Measurements from ENCODE around the gene VMAC. TPM values are rescaled to one million over a fixed set of nuclear protein-coding genes. Genes with fewer than 3 reads are reported as not detected.

Gene VMAC
- total and polyA plus RNA-seq, 2 donors (not counting 3 experiments of a cell fraction or from before 2014, with no cell fraction given), result 4.7 to 6.9 TPM

GRCh38 chr19:5925830-5926427 lies 21.3 kb downstream of the VMAC start:
- no peak overlapping the region for H3K9ac ChIP-seq (replicated peaks; ENCODE audit: extremely low read depth, insufficient read depth, low read length)
- no peaks in the 10 kb centered on the region for H3K4me1 ChIP-seq (ENCODE audit: control insufficient read depth, extremely low read depth, insufficient read depth, low read length)
- H3K36me3 ChIP-seq (ENCODE audit: control insufficient read depth in 2 of 2, extremely low read depth in 1 of 2, insufficient read depth in 2 of 2, low read length in 2 of 2), result peaks cover 9 to 67% of the 10 kb centered on the region in 2 experiments
- BruUV-seq (replicated peaks), result no TSS peak
- ChIA-PET CTCF (no interaction called here), POLR2A (no interaction called here)
- H3K9me3 ChIP-seq (replicated peaks; ENCODE audit: control insufficient read depth, insufficient read depth, low read length), result no peaks in the 10 kb centered on the region
- FAIRE-seq (no peak), DNase-seq (ENCODE audit: low read depth, low spot score) (no peak)
- TF ChIP-seq POLR2A (IDR thresholded peaks at IDR 0.05; ENCODE audit: low read depth, low read length) (no peak), CTCF (IDR thresholded peaks at IDR 0.05; ENCODE audit: extremely low read depth in 1 of 2, insufficient read depth in 1 of 2, low read depth in 1 of 2, low read length in 2 of 2) (no peak), JUN (IDR thresholded peaks at IDR 0.05; ENCODE audit: borderline replicate concordance, insufficient read depth, insufficient read length, low read depth) (no peak), FOS (IDR thresholded peaks at IDR 0.05; ENCODE audit: borderline replicate concordance, insufficient read depth, low read length) (no peak), MAX (IDR thresholded peaks at IDR 0.05; ENCODE audit: insufficient read depth, insufficient read length) (no peak), MYC (IDR thresholded peaks at IDR 0.05; ENCODE audit: low read depth, low read length) (no peak), EZH2 (IDR thresholded peaks at IDR 0.05; ENCODE audit: borderline replicate concordance, low read depth, low read length, severe bottlenecking) (no peak), GATA2 (IDR thresholded peaks at IDR 0.05; ENCODE audit: insufficient read depth, insufficient read length, low read depth, low read length) (no peak), POLR2AphosphoS5 (IDR thresholded peaks at IDR 0.05; ENCODE audit: insufficient read depth, low read depth, low read length) (no peak)
- H3K27ac ChIP-seq (ENCODE audit: insufficient read depth, low read depth, low read length), result no peak overlapping the region
- no peaks in the 10 kb centered on the region for H3K79me2 ChIP-seq (ENCODE audit: control insufficient read depth, insufficient read depth, low read length)
- H3K9me1 ChIP-seq (replicated peaks; ENCODE audit: control insufficient read depth, extremely low read depth, insufficient read depth, low read length), result no peaks in the 10 kb centered on the region
- no peak overlapping the region for H3K4me3 ChIP-seq (replicated peaks in 1 of 3; ENCODE audit: insufficient read depth in 1 of 3, low read depth in 1 of 3, low read length in 3 of 3)
- intact Hi-C loops (cut with micrococcal nuclease) (no loop called here), dilution Hi-C loops (cut with MboI; ENCODE audit: extremely low pct_ligation_motif_present, low sequenced_read_pairs) (no loop called here)
- no peaks in the 10 kb centered on the region for H3K27me3 ChIP-seq (ENCODE audit: control insufficient read depth in 2 of 2, insufficient read depth in 2 of 2, low read length in 2 of 2)
- H4K20me1 ChIP-seq (replicated peaks; ENCODE audit: control insufficient read depth, extremely low read depth, insufficient read depth, low read length), result no peaks in the 10 kb centered on the region
- H2AFZ ChIP-seq (ENCODE audit: low read depth, low read length), result no peak overlapping the region
- no peak overlapping the region for H3K4me2 ChIP-seq (ENCODE audit: insufficient read depth, low read length)
